Psoas muscle (tissue), 8 donors: ENCODE results near the gene RD3L. TPM values are rescaled to one million over a fixed set of nuclear protein-coding genes. Genes with fewer than 3 reads are reported as not detected.

Experiments used
- ATAC-seq, 4 donors: fragments of 200-7000 bp; cut with Tn5 transposase; one replicate each; pipeline ENCODE4 v1.9.1; 2020; ENCODE audit warnings: moderate library complexity in 3 of 4, mild to moderate bottlenecking in 2 of 4
- DNase-seq, 2 donors: peaks; one replicate each; pipeline ENCODE4 v3.0.0-alpha.2; 2020
- H3K27ac ChIP-seq: fragments of 200-600 bp; one replicate; pipeline ENCODE4 v1.8.0; 2022
- H3K27me3 ChIP-seq, 3 donors: fragments of 200-600 bp in 1 of 3; one replicate each; pipeline versions ENCODE4 v1.6.1 to v1.8.0; 2013 to 2022; ENCODE audit warnings: low read length in 2 of 3, mild to moderate bottlenecking in 2 of 3, moderate library complexity in 1 of 3; ENCODE audit not compliant: insufficient read depth in 3 of 3
- H3K36me3 ChIP-seq, 2 donors: fragments of 200-600 bp in 1 of 2; one replicate each; pipeline versions ENCODE4 v1.6.1 to v1.8.0; 2013 to 2022; ENCODE audit warnings: low read depth in 1 of 2, mild to moderate bottlenecking in 1 of 2, moderate library complexity in 1 of 2; ENCODE audit not compliant: insufficient read depth in 1 of 2
- H3K4me1 ChIP-seq: fragments of 200-600 bp; one replicate; pipeline ENCODE4 v1.8.0; 2022
- H3K4me3 ChIP-seq: fragments of 200-600 bp; one replicate; pipeline ENCODE4 v1.8.0; 2022; ENCODE audit warnings: mild to moderate bottlenecking
- H3K9me3 ChIP-seq: fragments of 200-600 bp; one replicate; pipeline ENCODE4 v1.8.0; 2022
- WGBS, 3 donors: extraction: QIAGEN DNeasy Blood & Tissue Kit; methylation state at CpG; one replicate each; pipeline versions ENCODE4 v1.1.6 to v1.1.7; 2013; 5-methylcytosine and 5-hydroxymethylcytosine counted together
- intact Hi-C, 2 donors: fragments of 100-400 bp; cut with DNase I; formaldehyde crosslinking; loops; one replicate each; pipeline versions ENCODE4 v1.11.0 to v1.14.2; 2022
- polyA plus RNA-seq, 3 donors: library from polyadenylated mRNA; stranded (reverse); fragments of 200-250 nt; gene quantifications; one replicate each; pipeline ENCODE4 v1.2.3, GENCODE V29; 2013
- total RNA-seq, 4 donors: library from RNA; stranded (reverse); fragmentation: NEBNext Ultra II Directional in 2 of 4; extraction: Animal tissue kit (Norgen Biotek cat#: 25700) in 2 of 4; gene quantifications; one replicate each; pipeline versions ENCODE4 v1.2.1 to v1.2.4, GENCODE V29; 2021 to 2023
- TF ChIP-seq, protein P1 (sequence below): fragments of 200-600 bp; IDR thresholded peaks from one replicate; pipeline ENCODE4 v1.8.0; 2022; ENCODE audit warnings: antibody characterized with exemption
- donor health status: healthy with polysubstance abuse.
- donor health status: DM: no; HTN: no; CAD: no; lungs with moderate emphysema.
- donor health status: Bipolar disorder and iron deficiency.
- donor health status: healthy.
- donor health status: DM: yes; HTN: yes; CAD: no.
- donor health status: DM: no; HTN: no; CAD: no.
- donor health status: DM: no; HTN: no; CAD: no.
- donor health status: DM: yes; HTN: yes; CAD: no.

The RD3L gene
- total and polyA plus RNA-seq, 7 donors: not detected

DNA sequence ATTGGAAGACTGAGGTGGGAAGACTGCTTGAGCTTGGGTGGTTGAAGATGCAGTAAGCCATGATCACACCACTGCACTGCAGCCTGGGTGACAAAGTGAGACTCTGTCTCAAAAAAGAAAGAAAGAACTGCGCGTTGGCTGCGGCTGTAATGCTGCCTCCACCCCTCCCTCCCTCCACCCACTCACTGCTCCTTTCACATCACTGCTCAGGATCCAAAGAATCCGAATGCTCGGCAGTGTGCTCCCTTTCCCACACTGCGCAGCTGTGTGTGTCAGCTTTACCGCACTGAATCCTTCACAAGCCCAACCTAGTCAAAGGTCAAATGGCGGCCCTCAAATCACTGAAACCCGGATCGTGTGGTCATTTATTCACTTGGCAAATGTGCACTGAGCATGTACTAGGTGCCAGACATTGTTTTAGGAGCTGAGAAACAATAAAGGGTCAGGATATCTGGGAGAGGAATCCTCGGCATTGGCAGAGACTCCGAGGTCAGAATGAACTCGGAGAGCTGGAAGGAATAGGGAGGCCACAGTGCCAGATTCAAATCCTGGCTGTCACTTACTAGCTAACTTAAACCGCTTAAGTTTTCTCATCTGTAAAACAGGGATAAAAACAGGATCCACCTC lies 25.6 kb downstream of the RD3L start:
- Histone ChIP-seq H3K9me3 (no peaks in the 10 kb centered on the region), H3K27ac (no peak overlapping the region), H3K4me3 (no peak overlapping the region), H3K27me3 (no peaks in the 10 kb centered on the region), H3K36me3 (peaks cover 4 to 58% of the 10 kb centered on the region in 2 donors), H3K4me1 (peaks cover 12% of the 10 kb centered on the region)
- 55 to 68% (median 56%) methylated on average over 14 of the region's 14 CpGs for WGBS, 3 donors
- no peak for ATAC-seq
- no peak for DNase-seq
- TF ChIP-seq, protein P1, sequence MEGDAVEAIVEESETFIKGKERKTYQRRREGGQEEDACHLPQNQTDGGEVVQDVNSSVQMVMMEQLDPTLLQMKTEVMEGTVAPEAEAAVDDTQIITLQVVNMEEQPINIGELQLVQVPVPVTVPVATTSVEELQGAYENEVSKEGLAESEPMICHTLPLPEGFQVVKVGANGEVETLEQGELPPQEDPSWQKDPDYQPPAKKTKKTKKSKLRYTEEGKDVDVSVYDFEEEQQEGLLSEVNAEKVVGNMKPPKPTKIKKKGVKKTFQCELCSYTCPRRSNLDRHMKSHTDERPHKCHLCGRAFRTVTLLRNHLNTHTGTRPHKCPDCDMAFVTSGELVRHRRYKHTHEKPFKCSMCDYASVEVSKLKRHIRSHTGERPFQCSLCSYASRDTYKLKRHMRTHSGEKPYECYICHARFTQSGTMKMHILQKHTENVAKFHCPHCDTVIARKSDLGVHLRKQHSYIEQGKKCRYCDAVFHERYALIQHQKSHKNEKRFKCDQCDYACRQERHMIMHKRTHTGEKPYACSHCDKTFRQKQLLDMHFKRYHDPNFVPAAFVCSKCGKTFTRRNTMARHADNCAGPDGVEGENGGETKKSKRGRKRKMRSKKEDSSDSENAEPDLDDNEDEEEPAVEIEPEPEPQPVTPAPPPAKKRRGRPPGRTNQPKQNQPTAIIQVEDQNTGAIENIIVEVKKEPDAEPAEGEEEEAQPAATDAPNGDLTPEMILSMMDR: no peak
- intact Hi-C loops: loop anchor here in 1 of 2 donors (10.0 kb wide), 1 partner anchor 342 kb away; no protein-coding TSS in a partner anchor

DNA sequence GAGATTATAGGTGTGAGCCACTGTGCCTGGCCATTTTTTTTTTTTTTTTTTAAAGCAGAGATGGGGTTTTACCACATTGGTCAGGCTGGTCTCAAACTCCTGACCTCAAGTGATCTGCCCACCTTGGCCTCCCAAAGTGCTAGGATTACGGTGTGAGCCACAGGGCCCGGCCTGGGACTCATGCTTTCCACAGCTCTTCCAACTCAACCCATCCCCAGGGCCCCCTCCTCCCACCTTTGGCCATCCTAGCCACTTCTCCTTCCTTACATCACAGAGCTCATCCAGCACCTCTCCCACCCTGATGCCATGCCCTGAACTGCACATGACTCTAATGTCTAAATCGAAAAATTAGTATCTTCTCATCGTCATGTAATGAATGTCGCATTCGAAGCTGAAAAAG lies 26.7 kb downstream of the RD3L start:
- Histone ChIP-seq H3K4me1 (peaks cover 12% of the 10 kb centered on the region), H3K9me3 (no peaks in the 10 kb centered on the region), H3K27ac (no peak overlapping the region), H3K36me3 (peaks cover 12 to 66% of the 10 kb centered on the region in 2 donors), H3K4me3 (no peak overlapping the region), H3K27me3 (no peaks in the 10 kb centered on the region)
- DNase-seq (no peak), ATAC-seq (no peak)
- 81 to 89% (median 87%) methylated on average over 6 of the region's 6 CpGs for WGBS, 3 donors
- TF ChIP-seq, protein P1: no peak
- intact Hi-C loops: loop anchor here in 1 of 2 donors (10.0 kb wide), 1 partner anchor 341 kb away; no protein-coding TSS in a partner anchor

DNA sequence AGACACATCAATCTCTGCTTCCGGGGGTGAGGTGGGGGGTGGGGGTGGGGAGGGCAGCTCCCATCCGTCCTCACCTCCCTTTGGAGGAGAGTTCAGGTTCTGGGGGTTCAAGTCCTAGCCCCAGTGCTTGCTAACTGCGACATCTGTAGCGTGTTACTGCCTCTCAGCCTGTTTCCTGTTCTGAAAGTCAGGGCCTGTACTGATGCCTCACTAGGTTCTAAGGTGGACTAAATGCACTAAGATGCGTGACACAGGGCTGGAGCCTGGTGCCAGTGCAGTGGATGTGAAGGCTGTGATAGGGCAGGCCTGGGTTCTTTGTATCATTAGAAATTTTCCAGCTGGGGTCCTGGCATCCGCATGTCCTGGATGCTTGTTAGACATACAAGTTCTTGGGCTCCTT lies 31.3 kb downstream of the RD3L start:
- intact Hi-C loops: loop anchor here (2.0 to 10.0 kb wide), 3 partner anchors 102 to 336 kb away; no protein-coding TSS in a partner anchor
- TF ChIP-seq, protein P1: no peak

DNA sequence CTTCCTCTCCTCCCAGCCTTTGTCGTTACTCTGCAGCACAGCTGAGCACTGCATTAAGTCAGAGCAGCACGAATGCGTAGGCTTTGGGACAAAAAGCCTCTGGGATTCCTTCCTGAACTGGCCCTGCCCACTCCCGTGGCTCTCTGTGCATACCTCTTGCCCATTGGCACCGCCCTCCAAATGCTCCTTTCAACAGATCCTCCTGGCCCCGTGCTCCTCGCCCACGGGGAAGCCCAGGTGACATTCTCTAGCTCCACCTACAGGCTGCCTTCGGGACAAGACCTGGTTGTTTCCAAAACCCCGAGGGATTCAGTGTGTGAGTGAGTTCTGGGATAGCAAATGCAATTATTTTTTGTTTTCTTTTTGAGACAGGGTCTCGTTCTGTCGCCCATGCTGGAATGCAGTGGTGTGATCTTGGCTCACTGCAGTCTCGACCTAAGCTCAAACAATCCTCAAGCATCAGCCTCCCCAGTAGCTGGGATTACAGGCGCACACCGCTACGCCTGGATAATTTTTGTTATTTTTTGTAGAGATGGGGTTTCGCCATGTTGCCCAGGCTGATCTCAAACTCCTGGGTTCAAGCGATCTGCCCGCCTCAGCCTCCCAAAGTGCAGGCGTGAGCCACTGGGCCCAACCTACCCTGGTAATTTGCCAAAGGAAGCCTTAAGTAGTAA lies 31.9 kb downstream of the RD3L start:
- no peak overlapping the region for H3K27ac ChIP-seq
- WGBS, 3 donors: 26 to 29% (median 29%) methylated on average over 20 of the region's 20 CpGs
- no peaks in the 10 kb centered on the region for H3K9me3 ChIP-seq
- DNase-seq: peak; percentile 71 to 81
- no peak overlapping the region for H3K4me3 ChIP-seq
- no peaks in the 10 kb centered on the region for H3K4me1 ChIP-seq
- intact Hi-C loops: loop anchor here (2.0 to 10.0 kb wide), 3 partner anchors 102 to 336 kb away; no protein-coding TSS in a partner anchor
- H3K36me3 ChIP-seq: peaks cover 12 to 45% of the 10 kb centered on the region in 2 donors
- H3K27me3 ChIP-seq: no peaks in the 10 kb centered on the region
- ATAC-seq: peak; percentile 93 to 95 (median 94)
- TF ChIP-seq, protein P1: peak; percentile 76

More for the DNA sequence above, 31.3 kb downstream of the RD3L start:
- H3K9me3 ChIP-seq: no peaks in the 10 kb centered on the region
- H3K27ac ChIP-seq: no peak overlapping the region
- H3K4me1 ChIP-seq: no peaks in the 10 kb centered on the region
- no peak for DNase-seq
- 68 to 80% (median 72%) methylated on average over 6 of the region's 6 CpGs for WGBS, 3 donors
- peaks cover 12 to 49% of the 10 kb centered on the region in 2 donors for H3K36me3 ChIP-seq
- H3K27me3 ChIP-seq: no peaks in the 10 kb centered on the region
- no peak overlapping the region for H3K4me3 ChIP-seq
- no peak for ATAC-seq
